ENCODE results near the gene SH3BP1. TPM values are rescaled to one million over a fixed set of nuclear protein-coding genes. Genes with fewer than 3 reads are reported as not detected.

Gene SH3BP1
- total and polyA plus RNA-seq, 2 of the 13 experiments (the other 11 are each of a cell fraction or from before 2014, with no cell fraction given): 8.4 to 18.5 TPM

- TF ChIP-seq ZNF598 (CRISPR knock-in tag; IDR thresholded peaks at IDR 0.05; ENCODE audit: borderline replicate concordance) (no peak), CBX2 (IDR thresholded peaks at IDR 0.05; ENCODE audit: low read depth, low read length) (no peak), CBX2 (CRISPR knock-in tag; IDR thresholded peaks at IDR 0.05; ENCODE audit: low read depth) (no peak), KLF11 (CRISPR knock-in tag; IDR thresholded peaks at IDR 0.05) (no peak), ZNF580 (CRISPR knock-in tag; IDR thresholded peaks at IDR 0.05; ENCODE audit: borderline replicate concordance, low read depth) (no peak; the same call in 1 of the 2 replicates), U2AF1 (optimal IDR thresholded peaks at IDR 0.05; ENCODE audit: low read depth, low read length) (no peak), ZNF788 (CRISPR knock-in tag; IDR thresholded peaks at IDR 0.05; ENCODE audit: borderline replicate concordance) (no peak), ZNF24 (IDR thresholded peaks at IDR 0.05) (no peak), ZNF709 (CRISPR knock-in tag; IDR thresholded peaks at IDR 0.05) (no peak), MIXL1 (CRISPR knock-in tag; IDR thresholded peaks at IDR 0.05) (no peak), SNRNP70 (IDR thresholded peaks at IDR 0.05; ENCODE audit: low read depth, low read length) (no peak), SMAD9 (CRISPR knock-in tag; IDR thresholded peaks at IDR 0.05) (no peak), ZNF547 (CRISPR knock-in tag; IDR thresholded peaks at IDR 0.05) (no peak), HNRNPLL (IDR thresholded peaks at IDR 0.05; ENCODE audit: low read depth, low read length, poor library complexity, severe bottlenecking) (peak; percentile 47), HES4 (CRISPR knock-in tag; IDR thresholded peaks at IDR 0.05; ENCODE audit: borderline replicate concordance) (no peak), ZNF552 (CRISPR knock-in tag; IDR thresholded peaks at IDR 0.05; ENCODE audit: borderline replicate concordance) (no peak), ZNF225 (CRISPR knock-in tag; IDR thresholded peaks at IDR 0.05) (no peak), NR2C2 (CRISPR knock-in tag; IDR thresholded peaks at IDR 0.05; ENCODE audit: borderline replicate concordance) (no peak), TMF1 (CRISPR knock-in tag; IDR thresholded peaks at IDR 0.05; ENCODE audit: low read depth) (no peak), KLF12 (CRISPR knock-in tag; IDR thresholded peaks at IDR 0.05; ENCODE audit: borderline replicate concordance) (0 out of 2 replicates have a peak, but pooled peaks have one; percentile 21), GPN1 (CRISPR knock-in tag; IDR thresholded peaks at IDR 0.05; ENCODE audit: borderline replicate concordance) (no peak), PCBP2 (optimal IDR thresholded peaks at IDR 0.05; ENCODE audit: low read depth, low read length, poor library complexity, severe bottlenecking) (no peak), ZNF383 (CRISPR knock-in tag; IDR thresholded peaks at IDR 0.05; ENCODE audit: borderline replicate concordance) (no peak), ZNF34 (CRISPR knock-in tag; IDR thresholded peaks at IDR 0.05; ENCODE audit: borderline replicate concordance) (no peak), ZNF451 (CRISPR knock-in tag; IDR thresholded peaks at IDR 0.05) (0 out of 2 replicates have a peak, but pooled peaks have one; percentile 41)
- TF ChIP-seq, protein P1, sequence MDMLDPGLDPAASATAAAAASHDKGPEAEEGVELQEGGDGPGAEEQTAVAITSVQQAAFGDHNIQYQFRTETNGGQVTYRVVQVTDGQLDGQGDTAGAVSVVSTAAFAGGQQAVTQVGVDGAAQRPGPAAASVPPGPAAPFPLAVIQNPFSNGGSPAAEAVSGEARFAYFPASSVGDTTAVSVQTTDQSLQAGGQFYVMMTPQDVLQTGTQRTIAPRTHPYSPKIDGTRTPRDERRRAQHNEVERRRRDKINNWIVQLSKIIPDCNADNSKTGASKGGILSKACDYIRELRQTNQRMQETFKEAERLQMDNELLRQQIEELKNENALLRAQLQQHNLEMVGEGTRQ (IDR thresholded peaks at IDR 0.05; ENCODE audit: low read depth, low read length): no peak
- TF ChIP-seq, protein P1 (CRISPR knock-in tag; IDR thresholded peaks at IDR 0.05; ENCODE audit: borderline replicate concordance): no peak
- TF ChIP-seq, protein P2, sequence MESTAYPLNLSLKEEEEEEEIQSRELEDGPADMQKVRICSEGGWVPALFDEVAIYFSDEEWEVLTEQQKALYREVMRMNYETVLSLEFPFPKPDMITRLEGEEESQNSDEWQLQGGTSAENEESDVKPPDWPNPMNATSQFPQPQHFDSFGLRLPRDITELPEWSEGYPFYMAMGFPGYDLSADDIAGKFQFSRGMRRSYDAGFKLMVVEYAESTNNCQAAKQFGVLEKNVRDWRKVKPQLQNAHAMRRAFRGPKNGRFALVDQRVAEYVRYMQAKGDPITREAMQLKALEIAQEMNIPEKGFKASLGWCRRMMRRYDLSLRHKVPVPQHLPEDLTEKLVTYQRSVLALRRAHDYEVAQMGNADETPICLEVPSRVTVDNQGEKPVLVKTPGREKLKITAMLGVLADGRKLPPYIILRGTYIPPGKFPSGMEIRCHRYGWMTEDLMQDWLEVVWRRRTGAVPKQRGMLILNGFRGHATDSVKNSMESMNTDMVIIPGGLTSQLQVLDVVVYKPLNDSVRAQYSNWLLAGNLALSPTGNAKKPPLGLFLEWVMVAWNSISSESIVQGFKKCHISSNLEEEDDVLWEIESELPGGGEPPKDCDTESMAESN (CRISPR knock-in tag; conservative IDR thresholded peaks at IDR 0.05): no peak
Observed at GRCh38 chr22:37639070-37639760, at the start of gene SH3BP1 (continued).

All from HepG2 (cell line).